Activated CD8-positive, alpha-beta memory T cell treated with anti-CD3 and anti-CD28 coated beads for 24 hours (primary cell): Measurements from ENCODE around the gene TUG1.

Experiments used
- DNase-seq: peaks from one replicate; pipeline ENCODE4 v3.0.0-alpha.2; 2020

The TUG1 gene

DNA sequence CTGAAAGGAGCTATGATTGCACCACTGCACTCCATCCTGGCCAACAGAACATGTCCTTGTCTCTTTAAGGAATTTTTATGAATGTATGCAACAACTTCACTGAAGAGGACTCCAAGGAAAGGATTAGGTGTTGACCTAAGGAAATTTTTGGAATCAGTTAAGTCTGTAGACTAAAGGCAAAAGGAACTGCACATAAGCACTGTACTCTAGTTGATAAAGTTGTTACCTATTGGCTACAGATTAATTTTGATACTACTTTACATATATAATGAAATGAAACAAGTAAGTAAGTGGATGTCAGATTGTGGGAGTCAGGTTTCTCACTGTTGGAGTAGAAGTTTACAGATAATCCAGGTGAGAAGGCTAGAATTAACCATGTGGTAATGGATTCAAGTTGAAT is 36.5 kb downstream of the TUG1 start:
- DNase-seq: no peak

DNA sequence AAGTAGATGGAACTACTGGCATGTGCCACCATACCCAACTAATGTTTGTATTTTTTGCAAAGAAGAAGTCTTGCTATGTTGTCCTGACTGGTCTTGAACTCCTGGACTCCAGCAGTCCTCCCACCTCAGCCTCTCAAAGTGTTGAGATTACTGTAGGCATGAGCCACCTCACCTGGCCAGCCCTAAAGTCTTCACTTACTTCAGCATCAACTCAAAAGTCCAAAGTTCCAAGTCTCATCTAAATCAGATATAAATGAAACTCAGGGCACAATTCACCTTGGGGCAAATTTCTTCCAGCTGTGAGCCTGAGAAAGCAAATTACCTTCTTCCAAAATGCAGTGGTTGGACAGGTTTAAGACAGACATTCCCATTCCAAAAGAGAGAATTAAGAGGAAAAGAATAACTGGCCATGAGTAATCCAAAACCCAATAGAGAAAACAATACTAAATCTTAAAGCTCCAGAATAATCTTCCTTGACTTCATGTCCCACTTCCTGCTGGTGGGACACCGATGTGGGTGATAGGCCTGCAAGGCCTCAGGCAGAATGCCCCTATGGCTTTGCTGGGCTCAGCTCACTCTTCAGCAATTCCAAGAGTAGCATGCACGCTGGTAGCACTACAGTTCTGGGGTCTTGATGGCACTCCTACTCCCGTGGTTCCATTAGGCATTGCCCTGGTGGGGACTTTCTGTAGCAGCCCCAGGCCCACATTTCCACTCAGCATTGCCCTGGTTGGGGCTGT is 50.3 kb downstream of the TUG1 start:
- no peak for DNase-seq

DNA sequence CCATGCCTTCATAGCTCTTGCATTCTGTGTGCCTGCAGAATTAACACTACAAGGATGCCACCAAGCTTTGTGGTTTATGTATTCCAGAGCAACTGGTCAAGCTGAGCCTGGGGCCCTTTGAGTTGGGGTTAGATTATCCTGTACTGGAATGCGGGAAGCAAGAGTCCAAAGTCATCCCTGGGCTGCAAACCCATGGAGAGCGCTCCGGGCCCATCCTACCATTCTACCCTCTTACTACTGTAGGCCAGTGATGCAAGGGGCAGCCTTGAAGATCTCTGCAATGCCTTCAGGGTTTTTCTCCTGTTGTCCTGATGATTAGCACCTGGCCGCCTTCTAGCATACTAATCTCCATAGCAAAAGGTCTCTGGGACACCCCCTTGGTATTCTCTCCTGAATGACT is 51.3 kb downstream of the TUG1 start:
- no peak for DNase-seq

DNA sequence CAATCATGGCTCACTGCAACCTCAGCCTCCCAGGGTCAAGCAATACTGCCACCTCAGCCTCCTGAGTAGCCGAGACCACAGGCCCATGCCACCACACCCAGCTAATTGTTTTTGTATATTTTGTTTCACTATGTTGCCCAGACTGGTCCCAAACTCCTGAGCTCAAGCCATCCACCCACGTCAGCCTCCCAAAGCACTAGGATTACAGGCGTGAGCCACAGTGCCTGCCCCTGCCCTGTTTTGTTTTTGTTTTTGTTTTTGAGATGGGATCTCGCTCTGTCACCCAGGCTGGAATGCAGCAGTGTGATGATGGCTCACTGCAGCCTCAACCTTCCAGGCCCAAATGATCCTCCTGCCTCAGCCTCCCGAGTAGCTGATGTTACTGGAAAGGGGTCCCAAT is 53.5 kb downstream of the TUG1 start:
- DNase-seq: no peak
